PFSK-1 (cell line): ENCODE results near the gene CASTOR1.

Source experiments
- FOXP2 ChIP-seq: optimal IDR thresholded peaks from 2 replicates; pipeline ENCODE3; 2011; ENCODE audit warnings: borderline replicate concordance, control low read depth, inconsistent platforms; ENCODE audit not compliant: insufficient read depth; ENCODE audit errors: extremely low read length, extremely low read depth
- POLR2AphosphoS5 ChIP-seq: IDR thresholded peaks from 2 replicates; pipeline ENCODE4 v1.6.1; 2012; ENCODE audit warnings: low read depth, mild to moderate bottlenecking, control low read depth, low read length, moderate library complexity
- REST ChIP-seq, 2 experiments: IDR thresholded peaks; 2 replicates each; pipeline versions ENCODE4 v1.6.1 to v1.8.0; 2011 to 2012; ENCODE audit warnings: low read depth in 2 of 2, low read length in 2 of 2, control low read depth in 1 of 2, inconsistent platforms in 1 of 2, mild to moderate bottlenecking in 1 of 2, moderate library complexity in 1 of 2; ENCODE audit not compliant: insufficient read depth in 1 of 2
- SIN3A ChIP-seq: IDR thresholded peaks from 2 replicates; pipeline ENCODE4 v1.6.1; 2012; ENCODE audit warnings: mild to moderate bottlenecking, low read length, moderate library complexity, borderline replicate concordance; ENCODE audit not compliant: insufficient read depth
- TAF1 ChIP-seq: IDR thresholded peaks from 2 replicates; pipeline ENCODE4 v1.6.1; 2012; ENCODE audit warnings: low read length, control low read depth, borderline replicate concordance; ENCODE audit not compliant: insufficient read depth

GRCh38 chr22:30245985-30246813 lies 43.1 kb downstream of the CASTOR1 start, which contains the start of gene LIF:
- no peak for TF ChIP-seq TAF1
- no peak for TF ChIP-seq REST (IDR thresholded peaks at IDR 0.05; ENCODE audit: insufficient read depth in 1 of 2, low read depth in 2 of 2, low read length in 2 of 2)
- no peak for TF ChIP-seq POLR2AphosphoS5
- TF ChIP-seq SIN3A = no peak
- TF ChIP-seq FOXP2 = no peak
